K562 (cell line): Measurements from ENCODE around the gene TGFB2. TPM values are rescaled to one million over a fixed set of nuclear protein-coding genes. Genes with fewer than 3 reads are reported as not detected.

Source experiments
- ATAC-seq: fragments of 200-7000 bp; cut with Tn5 transposase; 3 replicates; pipeline ENCODE4 v1.9.1; 2020; ENCODE audit warnings: moderate library complexity
- BruUV-seq: library from RNA; stranded (reverse); fragments of 400-500 nt; replicated peaks from 2 replicates; lab custom pipeline; 2021; lab: Mats Ljungman, UMichigan
- CTCF ChIA-PET: fragments of 300-600 bp; formaldehyde crosslinking; extraction: SDS; loops from one replicate; lab custom pipeline; 2021; ENCODE audit warnings: low intra/inter-chr PET ratio; lab: Yijun Ruan, JAX
- POLR2A ChIA-PET: fragments of 300-600, 350-650 bp; sonication (Branson Sonifier 250); formaldehyde crosslinking; extraction: SDS; loops from one replicate; lab custom pipeline; 2021; ENCODE audit warnings: antibody characterized with exemption, inconsistent platforms; lab: Yijun Ruan, JAX
- DNase-seq, 4 experiments: peaks; one replicate each; pipeline versions ENCODE4 v3.0.0 to v3.0.0-alpha.2; 2011 to 2018; ENCODE audit warnings: low spot score in 3 of 4, mixed read lengths in 3 of 4; ENCODE audit errors: extremely low read depth in 1 of 4
- FAIRE-seq: peaks from 2 replicates; lab custom pipeline; 2011; peaks lifted over from hg19 to GRCh38; lab: Jason Lieb, UNC
- H2AFZ ChIP-seq: 2 replicates; pipeline ENCODE4 v1.6.0; 2011; ENCODE audit warnings: low read depth, low read length, control low read depth, inconsistent platforms
- H3K27ac ChIP-seq: fragments of 200-600 bp; 3 replicates; pipeline ENCODE4 v1.8.0; 2011; ENCODE audit warnings: low read depth, mild to moderate bottlenecking, control low read depth, inconsistent platforms, low read length, moderate library complexity, mixed read lengths; ENCODE audit errors: extremely low read depth
- H3K27me3 ChIP-seq, 2 experiments: fragments of 300-600 bp in 1 of 2; 2 replicates in 1 of 2; 3 replicates in 1 of 2; pipeline versions ENCODE4 v1.6.0 to v1.8.0; 2011; ENCODE audit warnings: inconsistent platforms in 2 of 2, low read length in 2 of 2, mild to moderate bottlenecking in 1 of 2, mixed read lengths in 1 of 2, moderate library complexity in 1 of 2; ENCODE audit not compliant: control insufficient read depth in 2 of 2, insufficient read depth in 2 of 2
- H3K36me3 ChIP-seq: fragments of 300-600 bp; 3 replicates; pipeline ENCODE4 v1.8.0; 2011; ENCODE audit warnings: mild to moderate bottlenecking, low read length, inconsistent platforms; ENCODE audit not compliant: control insufficient read depth, insufficient read depth
- H3K4me1 ChIP-seq, 2 experiments: fragments of 200-600 bp in 1 of 2; replicated peaks in 1 of 2; 2 replicates in 1 of 2; 3 replicates in 1 of 2; pipeline versions ENCODE4 v1.5.1 to v1.8.0; 2011; ENCODE audit warnings: inconsistent platforms in 2 of 2, low read length in 2 of 2, mild to moderate bottlenecking in 1 of 2, mixed read lengths in 1 of 2, moderate library complexity in 1 of 2; ENCODE audit not compliant: control insufficient read depth in 2 of 2, insufficient read depth in 2 of 2
- H3K4me2 ChIP-seq: 2 replicates; pipeline ENCODE4 v1.6.1; 2011; ENCODE audit warnings: low read length, control low read depth, inconsistent platforms, mixed read lengths; ENCODE audit not compliant: insufficient read depth
- H3K4me3 ChIP-seq: fragments of 200-600 bp; sonication (generic), shearing (Covaris generic); 2 replicates; pipeline ENCODE4 v1.5.1; 2016; ENCODE audit warnings: control low read depth, inconsistent platforms
- H3K79me2 ChIP-seq: fragments of 200-600 bp; 3 replicates; pipeline ENCODE4 v1.8.0; 2011; ENCODE audit warnings: low read length, inconsistent platforms; ENCODE audit not compliant: control insufficient read depth, insufficient read depth
- H3K9ac ChIP-seq, 2 experiments: 2 replicates each; pipeline versions ENCODE4 v1.6.0 to v1.6.1; 2011; ENCODE audit warnings: low read depth in 2 of 2, low read length in 2 of 2, control low read depth in 1 of 2, inconsistent platforms in 1 of 2, mild to moderate bottlenecking in 1 of 2, mixed read lengths in 1 of 2; ENCODE audit not compliant: insufficient read depth in 1 of 2
- H3K9me1 ChIP-seq: one replicate; pipeline ENCODE4 v1.6.0; 2011; ENCODE audit warnings: inconsistent platforms, mild to moderate bottlenecking, low read length, moderate library complexity; ENCODE audit not compliant: control insufficient read depth, insufficient read depth
- H3K9me3 ChIP-seq: replicated peaks from 2 replicates; pipeline ENCODE4 v1.5.1; 2011; ENCODE audit warnings: low read depth, low read length, inconsistent platforms; ENCODE audit not compliant: control insufficient read depth, insufficient read depth
- H4K20me1 ChIP-seq: replicated peaks from 2 replicates; pipeline ENCODE4 v1.6.1; 2011; ENCODE audit warnings: low read length, inconsistent platforms, mixed read lengths; ENCODE audit not compliant: control insufficient read depth, insufficient read depth
- BCLAF1 ChIP-seq, 2 experiments: fragments of 450-650 bp in 1 of 2; IDR thresholded peaks; 2 replicates each; pipeline ENCODE4 v1.6.1; 2011 to 2017; ENCODE audit warnings: low read depth in 2 of 2, antibody characterized with exemption in 1 of 2, borderline replicate concordance in 1 of 2, low read length in 1 of 2, mild to moderate bottlenecking in 1 of 2, mixed read lengths in 1 of 2; ENCODE audit not compliant: control insufficient read depth in 1 of 2
- CREB3L1 ChIP-seq: fragments of 450-650 bp; IDR thresholded peaks from 2 replicates; pipeline ENCODE4 v1.6.1; 2014; ENCODE audit warnings: low read depth, mild to moderate bottlenecking, moderate library complexity, borderline replicate concordance
- ETS2 ChIP-seq: IDR thresholded peaks from 2 replicates; pipeline ENCODE4 v1.6.1; 2016; ENCODE audit warnings: borderline replicate concordance, missing genetic modification characterization, mild to moderate bottlenecking, moderate library complexity, missing compliant biosample characterization; ENCODE audit not compliant: poor library complexity, severe bottlenecking
- HNRNPUL1 ChIP-seq: fragments of 200-400 bp; formaldehyde crosslinking; IDR thresholded peaks from 2 replicates; pipeline ENCODE4 v1.6.1; 2017; ENCODE audit warnings: low read length
- SMC3 ChIP-seq: conservative IDR thresholded peaks from 2 replicates; pipeline ENCODE4 v1.6.1; 2011; ENCODE audit warnings: low read depth, low read length, improper control_type of control experiment; ENCODE audit not compliant: insufficient read depth
- SOX6 ChIP-seq: fragments of 450-650 bp; IDR thresholded peaks from 2 replicates; pipeline ENCODE4 v1.6.1; 2014; ENCODE audit warnings: mild to moderate bottlenecking
- SP1 ChIP-seq: sonication (generic); formaldehyde crosslinking; IDR thresholded peaks from 2 replicates; pipeline ENCODE4 v1.8.1; 2022; ENCODE audit warnings: mild to moderate bottlenecking, missing genetic modification reagents
- ZC3H11A ChIP-seq: IDR thresholded peaks from 2 replicates; pipeline ENCODE4 v1.6.1; 2012; ENCODE audit warnings: low read depth, low read length, improper control_type of control experiment
- ZKSCAN3 ChIP-seq: fragments of 250-450 bp; sonication (Bioruptor Pico); IDR thresholded peaks from 2 replicates; pipeline ENCODE4 v1.4.0; 2020
- WGBS: fragments of 100-300 bp; shearing (Covaris generic); methylation state at CpG from one replicate; pipeline ENCODE4 v1.1.6; 2016; ENCODE audit warnings: low coverage, mixed read lengths; ENCODE audit not compliant: insufficient coverage; ENCODE audit errors: missing lambda C conversion rate; 5-methylcytosine and 5-hydroxymethylcytosine counted together
- in situ Hi-C: fragments of 300-500 bp; cut with MboI; formaldehyde crosslinking; loops from 4 replicates; pipeline ENCODE4 v1.15.0; 2018; ENCODE audit warnings: inconsistent platforms, mixed read lengths
- intact Hi-C: fragments of 100-400 bp; cut with micrococcal nuclease; formaldehyde crosslinking; loops from 2 replicates; pipeline ENCODE4 v1.14.2; 2022
- polyA plus RNA-seq, 8 experiments: library from polyadenylated mRNA; depleted of rRNA in 4 of 8; stranded (reverse) in 5 of 8; unstranded in 3 of 8; fragments of >200 nt; fragmentation: Nextera tagmentation in 2 of 8; fragmentation: Illumina TruSeq in 1 of 8; extraction: Ambion mirVana in 2 of 8; extraction: Trizol in 1 of 8; gene quantifications; 2 replicates each; pipeline versions ENCODE4 v1.2.1 to v1.2.3, GENCODE V29; 2011 to 2014; ENCODE audit warnings: inconsistent platforms in 1 of 8, missing spikeins in 1 of 8
- total RNA-seq, 7 experiments: library from RNA; depleted of rRNA in 6 of 7; stranded (reverse); fragments of >200 nt in 6 of 7; fragmentation: Illumina TruSeq in 2 of 7; extraction: Trizol in 2 of 7; gene quantifications; 2 replicates each; pipeline versions ENCODE4 v1.2.1 to v1.2.3, GENCODE V29; 2011 to 2021; ENCODE audit warnings: low replicate concordance in 1 of 7

Gene TGFB2
- total and polyA plus RNA-seq, 9 of the 15 experiments (the other 6 are each of a cell fraction or from before 2014, with no cell fraction given) = 0.03 to 0.41 (median 0.11) TPM; not detected in 3

GRCh38 chr1:218478336-218478735 lies 133.2 kb downstream of the TGFB2 start:
- no peaks in the 10 kb centered on the region for H4K20me1 ChIP-seq
- intact Hi-C loops = no loop called here
- ChIA-PET CTCF (no interaction called here), POLR2A (no interaction called here)
- in situ Hi-C loops = no loop called here
- no peak overlapping the region for H3K4me2 ChIP-seq
- no peaks in the 10 kb centered on the region for H3K9me1 ChIP-seq
- no peaks in the 10 kb centered on the region for H3K4me1 ChIP-seq
- no peak overlapping the region for H3K27ac ChIP-seq
- WGBS = 0% methylated on average over 4 of the region's 4 CpGs
- H3K79me2 ChIP-seq = no peaks in the 10 kb centered on the region
- DNase-seq (no peak), FAIRE-seq (no peak), ATAC-seq (no peak)
- no TSS peak for BruUV-seq
- no peaks in the 10 kb centered on the region for H3K36me3 ChIP-seq
- no peak overlapping the region for H3K9ac ChIP-seq
- no peaks in the 10 kb centered on the region for H3K27me3 ChIP-seq
- no peak overlapping the region for H2AFZ ChIP-seq
- TF ChIP-seq ZC3H11A = no peak
- TF ChIP-seq ETS2 (tag) = no peak
- no peak for TF ChIP-seq HNRNPUL1
- H3K9me3 ChIP-seq = no peaks in the 10 kb centered on the region
- H3K4me3 ChIP-seq = no peak overlapping the region

GRCh38 chr1:218479436-218480115 lies 134.4 kb downstream of the TGFB2 start:
- FAIRE-seq (no peak), DNase-seq (no peak), ATAC-seq (no peak)
- no peaks in the 10 kb centered on the region for H3K36me3 ChIP-seq
- H3K9ac ChIP-seq = no peak overlapping the region
- intact Hi-C loops = no loop called here
- no peaks in the 10 kb centered on the region for H3K9me3 ChIP-seq
- no peaks in the 10 kb centered on the region for H3K4me1 ChIP-seq
- H3K27ac ChIP-seq = no peak overlapping the region
- no peaks in the 10 kb centered on the region for H3K27me3 ChIP-seq
- no peak overlapping the region for H3K4me2 ChIP-seq
- no peaks in the 10 kb centered on the region for H3K9me1 ChIP-seq
- ChIA-PET POLR2A (interaction anchor here (1.0 kb wide), 1 partner anchor 13 kb away, joined by 3 read pairs; no protein-coding TSS in a partner anchor), CTCF (no interaction called here)
- no peaks in the 10 kb centered on the region for H4K20me1 ChIP-seq
- WGBS = 0% methylated on average over 1 of the region's 1 CpG
- no peak overlapping the region for H2AFZ ChIP-seq
- no peak overlapping the region for H3K4me3 ChIP-seq
- BruUV-seq = no TSS peak
- no peaks in the 10 kb centered on the region for H3K79me2 ChIP-seq
- in situ Hi-C loops = no loop called here
- TF ChIP-seq SP1 (CRISPR knock-in tag) (no peak), SOX6 (no peak), BCLAF1 (IDR thresholded peaks at IDR 0.05; ENCODE audit: borderline replicate concordance in 1 of 2, control insufficient read depth in 1 of 2, low read depth in 2 of 2, low read length in 1 of 2) (no peak), ZKSCAN3 (CRISPR knock-in tag) (no peak), SMC3 (no peak), CREB3L1 (no peak)
